A673 (cell line): ENCODE measurements around the gene FBLN2.

Source experiments
- CTCF ChIP-seq: fragments of 300-800, 200-600 bp; sonication (generic); conservative IDR thresholded peaks from 2 replicates; pipeline ENCODE4 v1.5.1; 2017; ENCODE audit warnings: low read depth, mild to moderate bottlenecking, antibody characterized with exemption, low read length, moderate library complexity, mixed read lengths
- EZH2 ChIP-seq: fragments of 200-600 bp; sonication (generic); IDR thresholded peaks from 2 replicates; pipeline ENCODE4 v1.6.1; 2017; ENCODE audit warnings: borderline replicate concordance, low read depth, mild to moderate bottlenecking, mixed read lengths, antibody characterized with exemption, low read length; ENCODE audit not compliant: poor library complexity, severe bottlenecking

DNA sequence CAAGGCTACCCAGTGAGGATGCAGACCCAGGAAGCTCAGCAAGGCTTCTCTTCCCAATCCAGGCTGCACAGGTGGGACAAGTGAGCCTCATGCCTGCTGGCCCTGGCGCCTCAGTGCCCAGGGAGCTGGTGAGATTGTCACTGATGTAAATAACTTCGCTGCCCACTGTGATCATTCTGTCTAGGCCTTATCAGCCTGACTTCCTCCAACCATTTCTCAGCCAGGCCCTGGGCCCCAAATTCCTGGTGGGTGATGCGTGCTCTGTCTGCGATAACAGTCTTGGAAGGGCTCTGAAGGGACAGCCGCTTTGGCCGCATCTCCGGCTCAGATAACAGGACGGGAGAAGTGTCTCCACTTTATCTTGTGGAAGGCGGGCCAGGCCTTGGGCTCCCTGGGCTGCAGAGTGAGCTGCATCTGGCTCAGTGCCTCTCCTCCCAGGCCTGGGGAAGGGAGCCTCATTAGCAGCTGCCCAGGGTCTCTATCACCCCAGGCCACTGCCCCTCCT, 2.2 kb upstream of the FBLN2 start:
- TF ChIP-seq CTCF (no peak), EZH2 (no peak)
